ENCODE results near the gene BBS5. TPM values are rescaled to one million over a fixed set of nuclear protein-coding genes. Genes with fewer than 3 reads are reported as not detected.

The BBS5 gene
- polyA plus RNA-seq, 1 donor (not counting 4 experiments of a cell fraction or from before 2014, with no cell fraction given) = 2.4 TPM

- Histone ChIP-seq H3K27ac (ENCODE audit: control insufficient read depth, insufficient read depth, low read length) (no peak overlapping the region), H3K36me3 (ENCODE audit: control insufficient read depth in 2 of 2, extremely low read depth in 1 of 2, insufficient read depth in 2 of 2, low read length in 2 of 2) (no peaks in the 10 kb centered on the region), H3K4me2 (ENCODE audit: control insufficient read depth, extremely low read depth, insufficient read depth, low read depth, low read length) (no peak overlapping the region), H2AFZ (ENCODE audit: control insufficient read depth, low read length) (no peak overlapping the region), H3K9ac (ENCODE audit: control insufficient read depth, extremely low read depth, insufficient read depth, low read length) (no peak overlapping the region), H3K9me1 (ENCODE audit: control insufficient read depth, extremely low read depth, insufficient read depth, low read length) (no peaks in the 10 kb centered on the region), H3K4me1 (ENCODE audit: control insufficient read depth, extremely low read depth, insufficient read depth, low read length) (peaks cover 5% of the 10 kb centered on the region), H3K27me3 (ENCODE audit: control insufficient read depth, extremely low read depth, insufficient read depth, low read length) (no peaks in the 10 kb centered on the region), H3K9me3 (ENCODE audit: control insufficient read depth, low read depth, low read length) (no peaks in the 10 kb centered on the region), H3K79me2 (ENCODE audit: control insufficient read depth, insufficient read depth, low read length) (no peaks in the 10 kb centered on the region), H4K20me1 (ENCODE audit: control insufficient read depth, extremely low read depth, insufficient read depth, low read length) (no peaks in the 10 kb centered on the region), H3K4me3 (ENCODE audit: control insufficient read depth in 2 of 3, extremely low read depth in 1 of 3, insufficient read depth in 2 of 3, low read depth in 1 of 3, low read length in 3 of 3) (no peak overlapping the region)
- TF ChIP-seq, protein P1, sequence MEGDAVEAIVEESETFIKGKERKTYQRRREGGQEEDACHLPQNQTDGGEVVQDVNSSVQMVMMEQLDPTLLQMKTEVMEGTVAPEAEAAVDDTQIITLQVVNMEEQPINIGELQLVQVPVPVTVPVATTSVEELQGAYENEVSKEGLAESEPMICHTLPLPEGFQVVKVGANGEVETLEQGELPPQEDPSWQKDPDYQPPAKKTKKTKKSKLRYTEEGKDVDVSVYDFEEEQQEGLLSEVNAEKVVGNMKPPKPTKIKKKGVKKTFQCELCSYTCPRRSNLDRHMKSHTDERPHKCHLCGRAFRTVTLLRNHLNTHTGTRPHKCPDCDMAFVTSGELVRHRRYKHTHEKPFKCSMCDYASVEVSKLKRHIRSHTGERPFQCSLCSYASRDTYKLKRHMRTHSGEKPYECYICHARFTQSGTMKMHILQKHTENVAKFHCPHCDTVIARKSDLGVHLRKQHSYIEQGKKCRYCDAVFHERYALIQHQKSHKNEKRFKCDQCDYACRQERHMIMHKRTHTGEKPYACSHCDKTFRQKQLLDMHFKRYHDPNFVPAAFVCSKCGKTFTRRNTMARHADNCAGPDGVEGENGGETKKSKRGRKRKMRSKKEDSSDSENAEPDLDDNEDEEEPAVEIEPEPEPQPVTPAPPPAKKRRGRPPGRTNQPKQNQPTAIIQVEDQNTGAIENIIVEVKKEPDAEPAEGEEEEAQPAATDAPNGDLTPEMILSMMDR (optimal IDR thresholded peaks at IDR 0.05 in 1 of 3, IDR thresholded peaks at IDR 0.05 in 1 of 3, conservative IDR thresholded peaks at IDR 0.05 in 1 of 3; ENCODE audit: extremely low read depth in 1 of 3, insufficient read depth in 2 of 3, low read length in 3 of 3) = no peak
- TF ChIP-seq EZH2 (IDR thresholded peaks at IDR 0.05; ENCODE audit: low read length) = no peak
- FAIRE-seq (no peak), DNase-seq (ENCODE audit: low read depth, low spot score) (no peak)
- dilution Hi-C loops (cut with MboI; ENCODE audit: extremely low pct_ligation_motif_present, low sequenced_read_pairs) = no loop called here
These were observed 32.5 kb downstream of the BBS5 start for GRCh38 chr2:169511818-169512217.

DNA sequence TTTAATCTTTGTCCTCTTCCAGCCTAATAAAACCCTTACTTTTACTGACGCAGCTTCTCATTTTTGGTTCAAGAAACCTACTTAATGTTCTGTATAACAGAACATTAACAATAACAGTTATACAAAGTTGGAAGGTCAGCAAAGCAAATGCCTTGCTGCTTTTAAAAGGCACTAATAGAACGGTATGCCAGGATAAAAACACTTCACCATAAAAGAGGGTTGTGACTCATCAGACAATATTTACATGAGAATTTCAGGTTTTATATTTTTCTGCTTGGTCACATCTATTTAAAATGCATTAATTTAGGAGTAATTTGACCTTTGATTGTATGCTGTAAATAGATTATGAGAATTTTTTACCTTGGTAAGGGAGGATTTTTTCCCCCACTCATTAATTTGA, 33.2 kb downstream of the BBS5 start:
- H3K9me1 ChIP-seq (ENCODE audit: control insufficient read depth, extremely low read depth, insufficient read depth, low read length) = no peaks in the 10 kb centered on the region
- no peak overlapping the region for H2AFZ ChIP-seq (ENCODE audit: control insufficient read depth, low read length)
- H3K79me2 ChIP-seq (ENCODE audit: control insufficient read depth, insufficient read depth, low read length) = no peaks in the 10 kb centered on the region
- H4K20me1 ChIP-seq (ENCODE audit: control insufficient read depth, extremely low read depth, insufficient read depth, low read length) = no peaks in the 10 kb centered on the region
- FAIRE-seq (no peak), DNase-seq (ENCODE audit: low read depth, low spot score) (no peak)
- dilution Hi-C loops (cut with MboI; ENCODE audit: extremely low pct_ligation_motif_present, low sequenced_read_pairs) = no loop called here
- H3K4me2 ChIP-seq (ENCODE audit: control insufficient read depth, extremely low read depth, insufficient read depth, low read depth, low read length) = no peak overlapping the region
- no peaks in the 10 kb centered on the region for H3K9me3 ChIP-seq (ENCODE audit: control insufficient read depth, low read depth, low read length)
- peaks cover 3% of the 10 kb centered on the region for H3K4me1 ChIP-seq (ENCODE audit: control insufficient read depth, extremely low read depth, insufficient read depth, low read length)
- TF ChIP-seq, protein P1 (optimal IDR thresholded peaks at IDR 0.05 in 1 of 3, IDR thresholded peaks at IDR 0.05 in 1 of 3, conservative IDR thresholded peaks at IDR 0.05 in 1 of 3; ENCODE audit: extremely low read depth in 1 of 3, insufficient read depth in 2 of 3, low read length in 3 of 3) = no peak
- TF ChIP-seq EZH2 (IDR thresholded peaks at IDR 0.05; ENCODE audit: low read length) = no peak
- H3K9ac ChIP-seq (ENCODE audit: control insufficient read depth, extremely low read depth, insufficient read depth, low read length) = no peak overlapping the region
- H3K27me3 ChIP-seq (ENCODE audit: control insufficient read depth, extremely low read depth, insufficient read depth, low read length) = no peaks in the 10 kb centered on the region
- no peaks in the 10 kb centered on the region for H3K36me3 ChIP-seq (ENCODE audit: control insufficient read depth in 2 of 2, extremely low read depth in 1 of 2, insufficient read depth in 2 of 2, low read length in 2 of 2)
- no peak overlapping the region for H3K4me3 ChIP-seq (ENCODE audit: control insufficient read depth in 2 of 3, extremely low read depth in 1 of 3, insufficient read depth in 2 of 3, low read depth in 1 of 3, low read length in 3 of 3)
- no peak overlapping the region for H3K27ac ChIP-seq (ENCODE audit: control insufficient read depth, insufficient read depth, low read length)

All from keratinocyte (primary cell).